Activated B cell treated with CpG ODN at 0.5 μM for 24 hours (primary cell): Measurements from ENCODE around the gene EGFLAM. TPM values are rescaled to one million over a fixed set of nuclear protein-coding genes. Genes with fewer than 3 reads are reported as not detected.

Experiments
- ATAC-seq: fragments of 200-7000 bp; cut with Tn5 transposase; one replicate; pipeline ENCODE4 v1.10.0; 2021; ENCODE audit warnings: low read depth, mild to moderate bottlenecking, moderate library complexity
- CTCF ChIA-PET: fragments of 350-600 bp; sonication (Branson Sonifier 250); formaldehyde crosslinking; loops from one replicate; lab custom pipeline; 2021; ENCODE audit warnings: antibody characterized with exemption; lab: Charles Lee
- POLR2A ChIA-PET: fragments of 350-600 bp; sonication (Branson Sonifier 250); formaldehyde crosslinking; loops from one replicate; lab custom pipeline; 2021; ENCODE audit warnings: antibody characterized with exemption; lab: Charles Lee
- DNase-seq: peaks from one replicate; pipeline ENCODE4 v3.0.0; 2022
- H3K27ac Mint-ChIP-seq: one replicate; pipeline ENCODE4 v1.8.0; 2020; ENCODE audit warnings: mixed read lengths
- H3K27me3 Mint-ChIP-seq: one replicate; pipeline ENCODE4 v1.8.0; 2021; ENCODE audit warnings: mixed read lengths
- H3K36me3 Mint-ChIP-seq: one replicate; pipeline ENCODE4 v1.8.0; 2021; ENCODE audit warnings: low read depth, mixed read lengths
- H3K4me1 Mint-ChIP-seq: one replicate; pipeline ENCODE4 v1.8.0; 2021; ENCODE audit warnings: mixed read lengths
- H3K4me3 Mint-ChIP-seq: one replicate; pipeline ENCODE4 v1.8.0; 2020; ENCODE audit warnings: mild to moderate bottlenecking, mixed read lengths
- H3K9me3 Mint-ChIP-seq: one replicate; pipeline ENCODE4 v1.8.0; 2020; ENCODE audit warnings: mixed read lengths
- intact Hi-C: fragments of 100-400 bp; cut with micrococcal nuclease; formaldehyde crosslinking; loops from one replicate; pipeline ENCODE4 v1.15.1; 2024
- total RNA-seq: library from RNA; stranded (reverse); gene quantifications from 2 replicates; pipeline ENCODE4 v1.2.3, GENCODE V29; 2022
- TF ChIP-seq, protein P1 (sequence below): fragments of 200-600 bp; IDR thresholded peaks from one replicate; pipeline ENCODE4 v1.8.0; 2022; ENCODE audit warnings: antibody characterized with exemption, mild to moderate bottlenecking

Gene EGFLAM
- total RNA-seq, 1 donor from 2014 or later, result not detected

DNA sequence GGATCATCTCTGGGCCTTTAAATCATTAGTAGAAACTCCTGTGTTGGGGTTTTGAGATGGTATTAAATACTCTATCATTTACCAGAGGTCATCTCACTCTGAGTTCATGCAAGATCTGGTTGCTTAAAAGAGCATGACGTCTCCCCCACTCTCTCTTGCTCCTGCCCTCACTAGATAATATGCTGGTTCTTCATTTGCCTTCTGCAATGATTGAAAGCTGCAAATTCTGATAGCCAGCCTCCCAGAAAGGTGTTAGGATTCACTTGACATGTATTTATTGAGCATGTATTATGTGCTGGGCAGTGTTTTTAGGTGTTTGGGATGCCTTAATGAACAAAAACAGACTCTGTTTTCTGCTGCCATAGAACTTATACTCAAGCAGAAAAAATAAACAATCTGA, 41.2 kb downstream of the EGFLAM start:
- ChIA-PET POLR2A (no interaction called here), CTCF (no interaction called here)
- ATAC-seq (no peak), DNase-seq (no peak)
- H3K27me3 Mint-ChIP-seq, result no peaks in the 10 kb centered on the region
- H3K36me3 Mint-ChIP-seq, result no peaks in the 10 kb centered on the region
- TF ChIP-seq, protein P1, sequence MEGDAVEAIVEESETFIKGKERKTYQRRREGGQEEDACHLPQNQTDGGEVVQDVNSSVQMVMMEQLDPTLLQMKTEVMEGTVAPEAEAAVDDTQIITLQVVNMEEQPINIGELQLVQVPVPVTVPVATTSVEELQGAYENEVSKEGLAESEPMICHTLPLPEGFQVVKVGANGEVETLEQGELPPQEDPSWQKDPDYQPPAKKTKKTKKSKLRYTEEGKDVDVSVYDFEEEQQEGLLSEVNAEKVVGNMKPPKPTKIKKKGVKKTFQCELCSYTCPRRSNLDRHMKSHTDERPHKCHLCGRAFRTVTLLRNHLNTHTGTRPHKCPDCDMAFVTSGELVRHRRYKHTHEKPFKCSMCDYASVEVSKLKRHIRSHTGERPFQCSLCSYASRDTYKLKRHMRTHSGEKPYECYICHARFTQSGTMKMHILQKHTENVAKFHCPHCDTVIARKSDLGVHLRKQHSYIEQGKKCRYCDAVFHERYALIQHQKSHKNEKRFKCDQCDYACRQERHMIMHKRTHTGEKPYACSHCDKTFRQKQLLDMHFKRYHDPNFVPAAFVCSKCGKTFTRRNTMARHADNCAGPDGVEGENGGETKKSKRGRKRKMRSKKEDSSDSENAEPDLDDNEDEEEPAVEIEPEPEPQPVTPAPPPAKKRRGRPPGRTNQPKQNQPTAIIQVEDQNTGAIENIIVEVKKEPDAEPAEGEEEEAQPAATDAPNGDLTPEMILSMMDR, result no peak
- no peaks in the 10 kb centered on the region for H3K4me1 Mint-ChIP-seq
- intact Hi-C loops, result no loop called here
- H3K9me3 Mint-ChIP-seq, result peaks cover 10% of the 10 kb centered on the region
- H3K27ac Mint-ChIP-seq, result no peak overlapping the region
- no peak overlapping the region for H3K4me3 Mint-ChIP-seq

- POLR2A ChIA-PET, result no interaction called here
- ATAC-seq, result no peak
- H3K4me1 Mint-ChIP-seq, result no peaks in the 10 kb centered on the region
- TF ChIP-seq, protein P1, result no peak
- H3K27ac Mint-ChIP-seq, result no peak overlapping the region
- no peak for DNase-seq
- no peaks in the 10 kb centered on the region for H3K27me3 Mint-ChIP-seq
- H3K4me3 Mint-ChIP-seq, result no peak overlapping the region
- CTCF ChIA-PET, result no interaction called here
- peaks cover 21% of the 10 kb centered on the region for H3K9me3 Mint-ChIP-seq
- intact Hi-C loops, result no loop called here
- H3K36me3 Mint-ChIP-seq, result no peaks in the 10 kb centered on the region
Observed at GRCh38 chr5:38305148-38305547, 46.8 kb downstream of the EGFLAM start.

- H3K36me3 Mint-ChIP-seq, result no peaks in the 10 kb centered on the region
- no peaks in the 10 kb centered on the region for H3K27me3 Mint-ChIP-seq
- peaks cover 19% of the 10 kb centered on the region for H3K9me3 Mint-ChIP-seq
- TF ChIP-seq, protein P1, result no peak
- no peak for ATAC-seq
- no peaks in the 10 kb centered on the region for H3K4me1 Mint-ChIP-seq
- H3K27ac Mint-ChIP-seq, result no peak overlapping the region
- no peak overlapping the region for H3K4me3 Mint-ChIP-seq
- intact Hi-C loops, result no loop called here
- CTCF ChIA-PET, result no interaction called here
- POLR2A ChIA-PET, result no interaction called here
- no peak for DNase-seq
Observed at GRCh38 chr5:38307845-38308244, 49.5 kb downstream of the EGFLAM start.

GRCh38 chr5:38316544-38317224, 58.3 kb downstream of the EGFLAM start:
- POLR2A ChIA-PET, result no interaction called here
- TF ChIP-seq, protein P1, result no peak

GRCh38 chr5:38317868-38318267, 59.5 kb downstream of the EGFLAM start:
- H3K27me3 Mint-ChIP-seq, result no peaks in the 10 kb centered on the region
- CTCF ChIA-PET, result no interaction called here
- ATAC-seq, result no peak

More at GRCh38 chr5:38316544-38317224, 58.3 kb downstream of the EGFLAM start:
- no peak overlapping the region for H3K4me3 Mint-ChIP-seq
- DNase-seq (no peak), ATAC-seq (no peak)
- H3K27me3 Mint-ChIP-seq, result no peaks in the 10 kb centered on the region
- CTCF ChIA-PET, result no interaction called here
- intact Hi-C loops, result no loop called here
- H3K36me3 Mint-ChIP-seq, result no peaks in the 10 kb centered on the region
- no peaks in the 10 kb centered on the region for H3K4me1 Mint-ChIP-seq
- H3K27ac Mint-ChIP-seq, result no peak overlapping the region
- H3K9me3 Mint-ChIP-seq, result no peaks in the 10 kb centered on the region

More at GRCh38 chr5:38317868-38318267, 59.5 kb downstream of the EGFLAM start:
- POLR2A ChIA-PET, result no interaction called here
- H3K9me3 Mint-ChIP-seq, result no peaks in the 10 kb centered on the region
- no peak overlapping the region for H3K27ac Mint-ChIP-seq
- H3K36me3 Mint-ChIP-seq, result no peaks in the 10 kb centered on the region
- TF ChIP-seq, protein P1, result no peak
- no peak for DNase-seq
- H3K4me3 Mint-ChIP-seq, result no peak overlapping the region
- intact Hi-C loops, result no loop called here
- H3K4me1 Mint-ChIP-seq, result no peaks in the 10 kb centered on the region
